ENCODE data around the gene GINM1. TPM values are rescaled to one million over a fixed set of nuclear protein-coding genes. Genes with fewer than 3 reads are reported as not detected.

GINM1 gene
- 45.0 TPM for total RNA-seq

GRCh38 chr6:149565527-149566409, at the start of gene GINM1:
Gene GINM1, plus strand, starts transcription at chr6:149566375. Its CDS starts 40 bp downstream, at chr6:149566415.
- peak; percentile 96 for DNase-seq (ENCODE audit: low spot score)

DNA sequence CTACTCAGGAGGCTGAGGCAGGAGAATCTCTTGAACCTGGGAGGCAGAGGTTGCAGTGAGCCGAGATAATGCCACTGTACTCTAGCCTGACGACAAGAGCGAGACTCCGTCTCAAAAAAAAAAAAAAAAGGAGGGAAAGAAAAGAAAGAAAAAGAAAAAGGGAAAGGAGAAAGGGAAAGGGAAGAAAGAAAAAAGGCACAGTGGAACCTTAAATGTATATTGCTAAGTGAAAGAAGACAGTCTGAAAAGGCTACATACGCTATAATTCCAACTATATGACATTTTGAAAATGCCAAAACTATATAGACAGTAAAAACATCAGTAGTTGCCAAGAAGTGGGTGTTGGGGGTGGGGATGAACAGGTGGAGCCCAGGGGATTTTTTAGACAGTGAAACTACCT, 36.5 kb upstream of the GINM1 start:
- DNase-seq (ENCODE audit: low spot score) = no peak

- DNase-seq (ENCODE audit: low spot score) = no peak
These were observed 31.4 kb upstream of the GINM1 start for GRCh38 chr6:149534742-149535141.

DNA sequence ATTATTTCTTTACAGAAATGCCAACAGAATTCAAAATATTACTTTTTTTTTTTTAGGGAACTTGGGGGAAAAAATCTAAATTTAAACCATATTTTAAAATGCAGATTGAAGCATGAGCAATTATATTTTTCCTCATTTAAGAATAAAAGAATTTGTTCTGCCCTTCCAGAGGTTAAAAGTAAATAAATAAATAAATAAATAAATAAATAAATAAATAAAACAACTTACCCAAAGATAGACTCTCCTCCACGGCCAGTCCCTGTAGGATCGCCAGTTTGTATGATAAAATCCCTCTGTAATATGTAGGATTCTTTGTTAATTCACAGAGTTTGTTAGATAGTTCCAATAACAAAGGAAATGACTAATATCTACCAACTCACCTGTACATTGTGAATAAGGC, 25.0 kb upstream of the GINM1 start:
- DNase-seq (ENCODE audit: low spot score) = no peak

DNA sequence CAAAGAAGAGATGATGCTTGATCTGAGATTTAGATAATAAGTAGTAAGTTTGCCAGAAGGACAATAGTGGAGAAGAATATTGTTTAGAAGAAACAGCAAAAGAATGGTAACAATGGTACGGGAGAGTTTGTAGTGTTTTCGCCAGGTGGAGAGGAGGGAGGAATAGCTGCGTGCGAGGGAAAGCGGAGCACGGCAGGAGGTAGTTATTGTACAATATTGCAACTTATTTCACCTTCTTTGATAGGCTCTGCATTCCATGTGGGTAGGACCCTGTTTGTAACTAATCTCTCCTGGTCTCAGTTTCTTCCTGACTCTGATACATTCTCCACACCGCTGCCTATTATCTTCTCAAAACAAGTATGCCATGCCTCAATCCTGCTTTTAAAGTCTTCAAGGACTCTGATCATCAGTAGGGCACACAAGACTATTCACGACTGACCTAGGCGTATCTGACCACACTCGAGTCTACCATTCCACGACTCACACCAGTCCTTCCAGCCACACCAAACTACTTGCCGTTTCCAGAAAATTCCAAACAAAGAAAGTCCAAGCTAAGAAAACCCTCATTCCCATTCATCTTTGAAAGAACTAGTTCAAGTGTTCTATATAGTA, 21.4 kb upstream of the GINM1 start:
- DNase-seq (ENCODE audit: low spot score) = no peak

- DNase-seq (ENCODE audit: low spot score) = peak; percentile 17
These were observed 20.9 kb upstream of the GINM1 start for GRCh38 chr6:149545258-149545753.

DNA sequence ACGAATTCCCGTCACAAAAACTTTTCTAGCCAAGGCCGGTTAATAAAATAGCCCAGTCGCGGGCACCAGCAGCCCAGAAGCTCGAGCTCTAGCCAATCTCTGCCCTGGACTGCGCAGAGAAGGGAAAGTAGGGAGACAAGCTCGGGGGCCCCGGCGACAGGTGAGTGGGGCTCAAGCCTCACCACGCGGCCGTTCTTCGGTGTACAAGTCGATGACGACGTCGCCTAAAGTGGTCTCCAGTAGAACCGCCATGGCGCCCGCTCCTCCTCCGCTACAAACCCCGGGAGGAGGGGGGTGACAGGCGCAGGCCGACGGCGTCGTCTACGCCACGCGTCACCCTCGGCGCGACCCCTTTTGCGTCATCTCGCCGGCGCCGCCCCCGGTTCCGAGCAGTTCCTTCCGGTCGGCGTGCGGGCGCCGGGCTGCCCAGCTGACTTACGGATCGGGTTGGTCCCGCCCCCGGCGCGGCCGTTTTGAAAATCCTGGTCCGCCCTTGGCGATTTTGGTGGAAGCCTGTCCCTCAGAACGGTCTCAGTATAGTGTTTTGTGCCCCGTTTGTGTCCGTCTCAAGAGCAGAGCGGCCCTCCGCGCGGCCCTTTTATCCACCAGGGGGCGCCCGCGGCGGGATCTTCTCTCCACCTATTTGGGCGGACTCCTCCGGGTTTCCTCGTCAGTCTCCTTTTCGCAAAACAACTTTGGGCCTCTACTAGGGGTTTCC, 20.3 kb upstream of the GINM1 start, which contains the start of gene PPIL4:
Gene PPIL4 (minus strand): TSS at position 290 of the 718 bp plus-strand sequence. CDS start 38 bp downstream, at position 252.
- peak; percentile 98 for DNase-seq (ENCODE audit: low spot score)

DNA sequence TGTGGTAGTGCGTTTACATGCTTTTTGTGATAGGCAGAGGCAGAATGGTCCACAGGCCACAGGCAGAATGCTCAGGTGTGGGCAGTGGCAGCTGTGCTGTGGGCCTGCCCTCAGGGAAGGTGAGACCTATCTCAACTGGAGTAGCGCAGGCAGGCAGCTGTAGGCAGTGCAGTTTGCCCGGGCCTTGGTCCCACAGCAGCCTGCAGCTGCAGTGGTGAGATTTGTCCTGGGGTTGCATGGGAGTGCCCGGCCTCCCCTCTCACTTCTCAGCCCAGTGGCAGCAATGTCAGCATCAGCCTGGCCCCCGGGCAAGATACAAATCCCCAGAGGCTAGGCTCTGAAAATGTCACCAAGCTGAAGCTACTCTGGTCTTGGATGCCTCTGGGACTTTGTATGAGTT, 14.3 kb upstream of the GINM1 start:
- no peak for DNase-seq (ENCODE audit: low spot score)

DNA sequence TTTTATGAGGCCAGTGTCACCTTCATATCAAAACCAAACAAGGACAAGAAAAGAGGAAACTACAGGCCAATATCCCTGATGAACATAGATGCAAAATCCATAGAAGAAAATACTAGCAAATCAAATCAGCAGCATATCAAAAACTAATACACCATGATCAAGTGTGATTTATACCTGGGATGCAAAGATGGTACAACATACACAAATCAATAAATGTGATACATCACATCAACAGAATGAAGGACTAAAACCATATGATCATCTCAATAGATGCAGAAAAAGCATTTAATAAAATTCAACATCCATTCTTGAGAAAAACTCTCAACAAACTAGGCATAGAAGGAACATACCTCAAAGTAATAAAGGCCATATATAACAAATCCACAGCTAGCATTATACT, 8.1 kb upstream of the GINM1 start:
- DNase-seq (ENCODE audit: low spot score) = no peak

DNA sequence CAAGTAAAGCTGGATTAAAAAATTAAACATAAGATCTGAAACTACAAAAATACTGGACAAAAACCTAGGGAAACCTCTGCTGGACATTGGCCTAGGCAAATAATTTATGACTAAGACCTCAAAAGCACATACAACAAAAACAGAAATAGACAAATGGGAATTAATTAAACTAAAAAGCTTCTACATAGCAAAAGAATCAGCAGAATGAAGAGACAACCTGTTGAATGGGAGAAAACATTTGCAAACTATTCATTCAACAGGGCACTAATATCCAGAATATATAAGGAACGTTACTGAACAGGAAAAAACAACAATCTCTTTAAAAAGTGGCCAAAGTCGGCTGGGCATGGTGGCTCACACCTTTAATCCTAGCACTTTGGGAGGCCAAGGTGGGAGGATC, 6.8 kb upstream of the GINM1 start:
- no peak for DNase-seq (ENCODE audit: low spot score)

GRCh38 chr6:149560736-149561135, 5.4 kb upstream of the GINM1 start:
- DNase-seq (ENCODE audit: low spot score) = no peak

DNA sequence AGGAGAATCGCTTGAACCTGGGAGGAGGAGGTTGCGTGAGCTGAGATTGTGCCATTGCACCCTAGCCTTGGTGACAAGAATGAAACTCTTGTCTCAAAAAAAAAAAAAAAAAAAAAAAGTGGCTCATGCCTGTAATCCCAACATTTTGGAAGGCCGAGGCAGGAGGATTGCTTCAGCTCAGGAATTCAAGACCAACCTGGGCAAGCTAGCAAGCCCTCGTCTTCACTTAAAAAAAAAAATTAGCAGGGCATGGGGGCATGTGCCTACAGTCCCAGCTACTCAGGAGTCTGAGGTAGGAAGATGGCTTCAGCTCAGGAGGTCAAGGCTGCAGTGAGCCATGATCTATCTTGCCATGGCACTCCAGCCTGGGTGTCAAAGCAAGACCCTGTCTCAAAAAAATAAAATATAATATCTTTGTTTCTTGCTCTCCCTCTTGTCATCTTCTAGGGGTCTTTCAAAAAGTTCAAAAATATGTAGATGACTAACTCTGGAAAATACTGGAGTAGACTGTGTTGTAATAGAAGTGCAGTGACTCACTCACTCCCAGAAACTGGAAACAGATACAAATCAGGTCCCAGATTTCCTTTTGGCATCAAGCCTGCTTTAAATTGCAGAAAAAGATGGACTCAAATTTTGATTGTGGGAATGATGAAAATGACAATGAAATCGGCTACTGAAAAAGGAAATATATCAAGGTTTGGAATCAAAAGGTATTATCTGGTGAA, 2.8 kb upstream of the GINM1 start:
- no peak for DNase-seq (ENCODE audit: low spot score)

- DNase-seq (ENCODE audit: low spot score) = no peak
These were observed 2.2 kb upstream of the GINM1 start for GRCh38 chr6:149563928-149564325.

GRCh38 chr6:149566410-149567193, 427 bp downstream of the GINM1 start:
- DNase-seq (ENCODE audit: low spot score) = peak; percentile 27

DNA sequence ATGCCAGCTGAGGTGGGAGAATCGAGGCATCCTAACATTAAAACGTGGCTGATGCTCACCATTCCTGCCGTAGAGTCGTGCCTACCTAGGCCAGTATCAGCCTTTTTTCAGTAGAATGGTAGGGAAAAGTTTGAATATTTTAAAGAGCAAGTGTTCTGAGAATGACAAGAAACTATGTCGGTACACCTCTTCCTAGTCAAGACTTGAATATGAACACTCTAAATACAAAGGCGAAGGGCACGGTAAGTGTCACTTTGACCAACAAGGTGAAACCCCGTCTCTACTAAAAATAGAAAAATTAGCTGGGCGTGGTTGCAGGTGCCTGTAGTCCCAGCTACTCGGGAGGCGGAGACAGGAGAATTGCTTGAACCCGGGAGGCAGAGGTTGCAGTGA, 1.0 kb downstream of the GINM1 start:
- DNase-seq (ENCODE audit: low spot score) = no peak

DNA sequence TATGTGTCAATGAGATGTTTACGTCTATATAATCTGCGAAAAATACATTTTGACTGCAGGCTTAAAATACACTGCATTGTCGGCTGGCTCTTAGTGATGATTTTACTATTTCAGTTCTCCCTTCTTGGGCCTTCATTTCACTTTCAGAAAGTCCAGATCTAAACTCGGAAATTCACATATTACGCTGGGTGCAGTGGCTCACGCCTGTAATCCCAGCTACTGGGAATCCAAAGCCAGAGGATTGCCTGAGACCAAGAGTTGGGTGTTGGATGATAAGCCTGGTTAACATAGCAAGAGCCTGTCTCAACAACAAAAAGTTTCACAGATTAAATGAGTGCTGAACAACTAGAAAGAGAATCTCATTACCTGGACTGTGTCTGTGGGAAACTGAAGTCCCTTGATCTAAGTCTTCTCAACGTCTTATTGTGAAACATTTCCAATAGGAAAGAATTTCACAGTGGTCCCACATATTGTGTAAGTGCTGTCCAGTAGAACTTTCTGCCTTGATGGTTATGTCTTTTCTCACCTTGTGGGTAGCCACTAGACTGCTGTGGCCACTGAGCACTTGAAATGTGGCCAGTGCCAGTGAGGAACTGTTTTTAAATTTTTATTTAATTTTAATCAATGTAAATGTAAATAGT, 1.9 kb downstream of the GINM1 start:
- no peak for DNase-seq (ENCODE audit: low spot score)

DNA sequence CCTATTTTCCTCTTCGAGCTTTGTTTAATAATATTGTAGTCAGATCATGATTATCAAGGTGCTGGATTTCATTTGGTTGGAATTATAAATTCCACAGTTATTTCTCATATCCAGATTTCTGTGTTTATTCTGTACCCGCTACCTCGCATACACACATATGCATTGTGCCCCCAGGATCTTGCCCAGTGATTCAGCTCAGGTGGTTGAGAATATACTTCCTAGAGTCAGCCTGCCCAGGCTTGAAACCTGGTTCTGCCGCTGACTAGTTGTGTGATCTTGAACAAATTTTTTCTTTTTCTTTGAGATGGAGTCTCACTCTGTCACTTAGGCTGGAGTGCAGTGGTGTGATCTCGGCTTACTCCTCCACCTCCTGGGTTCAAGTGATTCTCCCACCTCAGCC, 14.7 kb downstream of the GINM1 start:
- no peak for DNase-seq (ENCODE audit: low spot score)

GRCh38 chr6:149581349-149581748, 15.2 kb downstream of the GINM1 start:
- no peak for DNase-seq (ENCODE audit: low spot score)

GRCh38 chr6:149586149-149586548, 20.0 kb downstream of the GINM1 start:
- DNase-seq (ENCODE audit: low spot score) = no peak

- DNase-seq (ENCODE audit: low spot score) = no peak
These were observed 26.8 kb downstream of the GINM1 start for GRCh38 chr6:149592983-149593382.

Measured in mucosa of gallbladder (tissue), 1 donor.